ENCODE measurements around the gene RUFY2. TPM values are rescaled to one million over a fixed set of nuclear protein-coding genes. Genes with fewer than 3 reads are reported as not detected.

RUFY2 gene
- total and polyA plus RNA-seq, 2 experiments from 2014 or later = 10.3 to 17.3 TPM

GRCh38 chr10:68364101-68364886, 42.8 kb downstream of the RUFY2 start:
- no peak for DNase-seq (ENCODE audit: low spot score)
- no peaks in the 10 kb centered on the region for H3K9me2 ChIP-seq (ENCODE audit: insufficient read depth)
- no peak overlapping the region for H3K4me3 ChIP-seq
- Mint-ChIP-seq H3K9me3 (no peaks in the 10 kb centered on the region), H3K4me3 (no peak overlapping the region), H3K4me1 (no peaks in the 10 kb centered on the region), H3K36me3 (ENCODE audit: low read depth) (peaks cover 8% of the 10 kb centered on the region; the same call in 2 of the 3 replicates), H3K27me3 (ENCODE audit: insufficient read depth, low read depth, poor library complexity) (peaks cover 2% of the 10 kb centered on the region), H3K27ac (no peak overlapping the region)
- no peak overlapping the region for H3K4me2 ChIP-seq
- H3F3A ChIP-seq (replicated peaks; ENCODE audit: low read depth) = no peaks in the 10 kb centered on the region
- no peaks in the 10 kb centered on the region for H3K79me2 ChIP-seq (replicated peaks; ENCODE audit: insufficient read depth)
- H2AFZ ChIP-seq = no peak overlapping the region
- H3K27ac ChIP-seq (ENCODE audit: low read depth) = no peak overlapping the region
- H3K27me3 ChIP-seq (ENCODE audit: insufficient read depth) = no peaks in the 10 kb centered on the region
- H4K20me1 ChIP-seq (replicated peaks; ENCODE audit: insufficient read depth) = no peaks in the 10 kb centered on the region
- no peak for TF ChIP-seq ZNF114 (CRISPR knock-in tag; IDR thresholded peaks at IDR 0.05)
- TF ChIP-seq CTCF (conservative IDR thresholded peaks at IDR 0.05; ENCODE audit: low read depth in 2 of 2) = no peak
- no peak for TF ChIP-seq ZNF331 (CRISPR knock-in tag; IDR thresholded peaks at IDR 0.05; ENCODE audit: low read depth)
- TF ChIP-seq CREB1 (CRISPR knock-in tag; IDR thresholded peaks at IDR 0.05; ENCODE audit: low read depth) = no peak
- no peak for TF ChIP-seq ZNF462 (CRISPR knock-in tag; IDR thresholded peaks at IDR 0.05)
- TF ChIP-seq STAT1 (IDR thresholded peaks at IDR 0.05; ENCODE audit: unreplicated experiment) = no peak
- TF ChIP-seq ETS1 (IDR thresholded peaks at IDR 0.05) = no peak
- TF ChIP-seq REST (IDR thresholded peaks at IDR 0.05; ENCODE audit: unreplicated experiment) = no peak
- TF ChIP-seq EZH2 (IDR thresholded peaks at IDR 0.05; ENCODE audit: low read depth, unreplicated experiment) = no peak
- TF ChIP-seq NANOG (IDR thresholded peaks at IDR 0.05; ENCODE audit: borderline replicate concordance) = no peak
- TF ChIP-seq EZH2phosphoT487 (IDR thresholded peaks at IDR 0.05; ENCODE audit: unreplicated experiment) = no peak
- no peak for TF ChIP-seq POLR2AphosphoS5 (IDR thresholded peaks at IDR 0.05; ENCODE audit: low read depth)
- no peak for TF ChIP-seq JUNB (IDR thresholded peaks at IDR 0.05; ENCODE audit: unreplicated experiment)
- ATAC-seq = no peak
- H3K36me3 ChIP-seq (ENCODE audit: insufficient read depth) = peaks cover 9% of the 10 kb centered on the region; the same call in 1 of the 2 replicates
- no peaks in the 10 kb centered on the region for H3K4me1 ChIP-seq (ENCODE audit: insufficient read depth)

All from GM23338 (cell line).